HG03521 (cell line): ENCODE measurements around the gene DUSP28.
"Not testable (repeated sequence)": the region's sequence is repeated elsewhere in the genome, so short reads cannot be mapped to it uniquely, and the experiment has no call there.

Source experiments
- ATAC-seq: cut with Tn5 transposase; IDR thresholded peaks from one replicate; pipeline ENCODE4 v1.9.1; 2021; ENCODE audit warnings: mild to moderate bottlenecking, moderate library complexity; ENCODE audit not compliant: unreplicated experiment

The DUSP28 gene

GRCh38 chr2:240560084-240560479, at the start of gene DUSP28:
DUSP28 (plus strand) TSS chr2:240560357; CDS start chr2:240560685, 328 bp downstream.
- ATAC-seq: peak; percentile 60

- ATAC-seq: no peak
Observed at GRCh38 chr2:240510513-240511210, 49.5 kb upstream of the DUSP28 start.

GRCh38 chr2:240511351-240512108, 48.6 kb upstream of the DUSP28 start:
- no peak for ATAC-seq

- no peak for ATAC-seq
Observed at GRCh38 chr2:240512109-240512485, 48.1 kb upstream of the DUSP28 start.

GRCh38 chr2:240512666-240513535, 47.3 kb upstream of the DUSP28 start:
- ATAC-seq: no peak

- ATAC-seq: peak; percentile 87
Observed at GRCh38 chr2:240513549-240514287, 46.4 kb upstream of the DUSP28 start.

- no peak for ATAC-seq
Observed at GRCh38 chr2:240514631-240515030, 45.5 kb upstream of the DUSP28 start.

- no peak for ATAC-seq
Observed at GRCh38 chr2:240517342-240517741, 42.8 kb upstream of the DUSP28 start.

- ATAC-seq: no peak
Observed at GRCh38 chr2:240518981-240519380, 41.2 kb upstream of the DUSP28 start.

GRCh38 chr2:240519396-240520129, 40.6 kb upstream of the DUSP28 start:
- ATAC-seq: no peak

- no peak for ATAC-seq
Observed at GRCh38 chr2:240520130-240520973, 39.8 kb upstream of the DUSP28 start.

GRCh38 chr2:240520974-240521350, 39.2 kb upstream of the DUSP28 start:
- ATAC-seq: no peak

GRCh38 chr2:240521885-240522284, 38.3 kb upstream of the DUSP28 start:
- ATAC-seq: not testable (repeated sequence)

GRCh38 chr2:240522406-240522805, 37.8 kb upstream of the DUSP28 start:
- no peak for ATAC-seq

GRCh38 chr2:240523451-240524281, 36.5 kb upstream of the DUSP28 start:
- ATAC-seq: no peak

- ATAC-seq: no peak
Observed at GRCh38 chr2:240524963-240525718, 35.0 kb upstream of the DUSP28 start.

GRCh38 chr2:240525802-240526201, 34.4 kb upstream of the DUSP28 start:
- ATAC-seq: no peak

GRCh38 chr2:240526521-240526920, 33.6 kb upstream of the DUSP28 start:
- no peak for ATAC-seq
